A673 (cell line): ENCODE data around the gene STIP1. TPM values are rescaled to one million over a fixed set of nuclear protein-coding genes. Genes with fewer than 3 reads are reported as not detected.
A peak's percentile ranks its signal among the peaks of the same experiment; 100 is the strongest.

ENCODE experiments used
- BruUV-seq: library from RNA; stranded (reverse); fragments of 400-500 nt; replicated peaks from 2 replicates; lab custom pipeline; 2021; lab: Mats Ljungman, UMichigan
- CTCF ChIA-PET: fragments of 300-600 bp; sonication (Branson Sonifier 250); formaldehyde crosslinking; loops from one replicate; lab custom pipeline; 2022; ENCODE audit warnings: antibody characterized with exemption; lab: Charles Lee
- POLR2A ChIA-PET: fragments of 300-600 bp; sonication (Branson Sonifier 250); formaldehyde crosslinking; loops from one replicate; lab custom pipeline; 2022; ENCODE audit warnings: antibody characterized with exemption; ENCODE audit not compliant: low non-redundant PET; lab: Charles Lee
- DNase-seq: peaks from one replicate; pipeline ENCODE4 v3.0.0-alpha.2; 2015; ENCODE audit warnings: low spot score
- H3K27ac ChIP-seq: fragments of 200-600 bp; sonication (generic); 2 replicates; pipeline ENCODE4 v1.5.1; 2016; ENCODE audit warnings: mixed run types, low read depth, mild to moderate bottlenecking, mixed read lengths, antibody characterized with exemption, low read length; ENCODE audit not compliant: poor library complexity, severe bottlenecking
- H3K27me3 ChIP-seq: fragments of 200-600 bp; sonication (generic); replicated peaks from 2 replicates; pipeline ENCODE4 v1.6.1; 2017; ENCODE audit warnings: mixed run types, low read depth, mild to moderate bottlenecking, mixed read lengths, antibody characterized with exemption, low read length; ENCODE audit not compliant: insufficient read depth, poor library complexity
- H3K36me3 ChIP-seq: fragments of 200-600 bp; sonication (generic); 2 replicates; pipeline ENCODE4 v1.6.1; 2016; ENCODE audit warnings: mixed run types, mild to moderate bottlenecking, mixed read lengths, antibody characterized with exemption, low read length; ENCODE audit not compliant: insufficient read depth, poor library complexity, severe bottlenecking
- H3K4me1 ChIP-seq: fragments of 200-600 bp; sonication (generic); 2 replicates; pipeline ENCODE4 v1.6.1; 2017; ENCODE audit warnings: mixed run types, mild to moderate bottlenecking, mixed read lengths, antibody characterized with exemption, low read length; ENCODE audit not compliant: insufficient read depth, poor library complexity, severe bottlenecking
- H3K4me3 ChIP-seq: fragments of 200-600 bp; sonication (generic); 2 replicates; pipeline ENCODE4 v1.5.1; 2016; ENCODE audit warnings: low read depth, mixed run types, mild to moderate bottlenecking, mixed read lengths, low read length; ENCODE audit not compliant: poor library complexity, severe bottlenecking
- H3K9me3 ChIP-seq: fragments of 200-600 bp; sonication (generic); 2 replicates; pipeline ENCODE4 v1.6.1; 2016; ENCODE audit warnings: mixed run types, low read depth, mild to moderate bottlenecking, mixed read lengths, antibody characterized with exemption, low read length; ENCODE audit not compliant: poor library complexity, severe bottlenecking
- EZH2 ChIP-seq: fragments of 200-600 bp; sonication (generic); IDR thresholded peaks from 2 replicates; pipeline ENCODE4 v1.6.1; 2017; ENCODE audit warnings: borderline replicate concordance, low read depth, mild to moderate bottlenecking, mixed read lengths, antibody characterized with exemption, low read length; ENCODE audit not compliant: poor library complexity, severe bottlenecking
- intact Hi-C: fragments of 100-400 bp; cut with micrococcal nuclease; formaldehyde crosslinking; loops from one replicate; pipeline ENCODE4 v1.10.0; 2022; ENCODE audit not compliant: unreplicated experiment
- total RNA-seq: library from RNA; stranded (reverse); gene quantifications from 2 replicates; pipeline ENCODE4 v1.2.3, GENCODE V29; 2021
- TF ChIP-seq, protein P1 (sequence below): fragments of 300-800, 200-600 bp; sonication (generic); conservative IDR thresholded peaks from 2 replicates; pipeline ENCODE4 v1.5.1; 2017; ENCODE audit warnings: low read depth, mild to moderate bottlenecking, antibody characterized with exemption, low read length, moderate library complexity, mixed read lengths

Gene STIP1
- total RNA-seq, 1 experiment from 2014 or later = 577 TPM

DNA sequence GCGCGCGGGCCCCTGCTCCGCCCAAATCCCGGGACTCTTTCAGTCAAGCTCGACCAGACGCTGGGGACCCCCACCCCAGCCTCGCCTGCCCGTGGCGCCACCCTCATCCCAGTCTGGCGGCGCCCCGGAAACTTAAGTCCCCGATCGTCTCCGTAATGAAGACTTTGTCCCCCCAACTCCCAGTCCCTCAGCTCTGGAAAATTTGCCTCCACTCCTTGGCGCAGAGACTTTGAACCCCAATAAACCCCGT lies 65.7 kb downstream of the STIP1 start:
- TF ChIP-seq, protein P1, sequence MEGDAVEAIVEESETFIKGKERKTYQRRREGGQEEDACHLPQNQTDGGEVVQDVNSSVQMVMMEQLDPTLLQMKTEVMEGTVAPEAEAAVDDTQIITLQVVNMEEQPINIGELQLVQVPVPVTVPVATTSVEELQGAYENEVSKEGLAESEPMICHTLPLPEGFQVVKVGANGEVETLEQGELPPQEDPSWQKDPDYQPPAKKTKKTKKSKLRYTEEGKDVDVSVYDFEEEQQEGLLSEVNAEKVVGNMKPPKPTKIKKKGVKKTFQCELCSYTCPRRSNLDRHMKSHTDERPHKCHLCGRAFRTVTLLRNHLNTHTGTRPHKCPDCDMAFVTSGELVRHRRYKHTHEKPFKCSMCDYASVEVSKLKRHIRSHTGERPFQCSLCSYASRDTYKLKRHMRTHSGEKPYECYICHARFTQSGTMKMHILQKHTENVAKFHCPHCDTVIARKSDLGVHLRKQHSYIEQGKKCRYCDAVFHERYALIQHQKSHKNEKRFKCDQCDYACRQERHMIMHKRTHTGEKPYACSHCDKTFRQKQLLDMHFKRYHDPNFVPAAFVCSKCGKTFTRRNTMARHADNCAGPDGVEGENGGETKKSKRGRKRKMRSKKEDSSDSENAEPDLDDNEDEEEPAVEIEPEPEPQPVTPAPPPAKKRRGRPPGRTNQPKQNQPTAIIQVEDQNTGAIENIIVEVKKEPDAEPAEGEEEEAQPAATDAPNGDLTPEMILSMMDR = no peak
- TF ChIP-seq EZH2 = no peak
- ChIA-PET POLR2A (no interaction called here), CTCF (interaction anchor here (0.6 to 1.7 kb wide), 9 partner anchors 10 to 70 kb away, joined by 3 to 11 read pairs (median 4); partner anchors contain the start of genes PRDX5 and TRMT112)
- Histone ChIP-seq H3K27ac (peak overlapping the region; percentile 68), H3K36me3 (peaks cover 25% of the 10 kb centered on the region), H3K4me3 (peak overlapping the region; percentile 79), H3K4me1 (peaks cover 27% of the 10 kb centered on the region), H3K27me3 (no peaks in the 10 kb centered on the region), H3K9me3 (no peaks in the 10 kb centered on the region)
- no TSS peak for BruUV-seq
- intact Hi-C loops = no loop called here
- no peak for DNase-seq

DNA sequence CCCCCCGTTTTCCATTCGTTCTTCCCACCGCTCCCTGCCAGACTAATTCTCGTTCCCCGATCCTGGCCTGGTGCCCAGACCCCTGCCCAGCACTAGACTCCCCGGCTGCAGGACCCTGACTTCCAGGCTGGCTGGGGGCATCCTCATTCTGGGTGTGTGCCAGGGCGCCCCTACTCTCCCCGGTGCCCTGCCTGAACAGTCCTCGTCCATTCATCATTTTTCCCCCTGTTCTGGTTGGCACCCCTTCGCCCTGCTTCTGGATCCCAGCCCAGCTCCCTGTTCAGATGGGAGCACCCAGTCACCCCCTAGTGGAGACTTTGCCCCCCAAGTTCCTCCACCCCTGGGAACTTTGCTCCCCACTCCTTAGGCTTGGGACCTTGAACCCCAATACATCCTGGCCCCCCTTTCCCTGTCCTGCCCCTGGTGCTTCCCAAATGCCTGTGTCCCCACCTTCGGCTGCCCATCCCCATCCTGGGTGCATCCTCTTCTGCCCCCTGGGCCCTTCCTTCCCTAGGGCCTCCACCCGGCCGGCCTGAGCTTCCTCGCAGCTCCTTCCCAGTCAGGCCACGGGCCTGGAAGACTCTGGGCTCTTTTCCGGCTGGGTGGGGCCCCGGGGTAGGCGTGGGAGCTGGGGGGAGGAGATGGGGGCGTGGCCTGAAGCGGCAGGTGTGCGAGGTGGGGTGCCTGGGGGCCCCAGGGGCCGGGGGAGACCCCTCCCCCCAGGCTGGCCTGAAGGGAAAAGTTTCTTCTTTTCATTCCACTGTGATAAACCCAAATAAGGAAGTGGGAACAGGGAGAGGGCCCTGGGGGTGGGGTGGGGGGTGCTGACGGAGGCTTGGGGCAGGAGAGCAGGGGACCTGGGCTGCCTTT lies 66.3 kb downstream of the STIP1 start:
- Histone ChIP-seq H3K4me1 (peaks cover 27% of the 10 kb centered on the region), H3K27ac (peak overlapping the region; percentile 68), H3K36me3 (peaks cover 27% of the 10 kb centered on the region), H3K27me3 (no peaks in the 10 kb centered on the region), H3K4me3 (peak overlapping the region; percentile 79), H3K9me3 (no peaks in the 10 kb centered on the region)
- peak; percentile 55 for DNase-seq
- ChIA-PET CTCF (interaction anchor here (0.6 to 1.7 kb wide), 14 partner anchors 9 to 79 kb away, joined by 3 to 11 read pairs (median 5); partner anchors contain the start of genes PRDX5 and TRMT112), POLR2A (no interaction called here)
- intact Hi-C loops = no loop called here
- TF ChIP-seq, protein P1 = peak; percentile 64
- no peak for TF ChIP-seq EZH2
- TSS peak; percentile 30 for BruUV-seq

DNA sequence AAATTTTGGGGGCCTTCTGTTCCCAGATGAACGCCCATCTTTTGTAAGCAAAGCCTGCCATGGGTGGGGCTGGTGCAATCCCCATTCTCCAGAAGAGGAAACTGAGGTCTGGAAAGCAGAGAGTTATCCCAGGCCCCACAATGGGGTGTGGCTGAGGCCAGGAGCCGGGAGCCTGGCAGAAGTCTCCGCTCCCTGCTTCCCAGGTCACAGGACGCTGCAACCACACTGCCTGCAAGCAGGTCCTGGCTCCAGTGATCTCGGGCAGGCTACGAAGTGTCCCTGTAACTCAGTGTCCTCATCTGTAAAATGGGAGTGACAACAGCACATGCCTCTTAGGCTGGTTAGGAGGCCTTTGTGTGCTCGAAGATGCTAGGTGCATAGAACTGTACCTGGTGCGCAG lies 67.1 kb downstream of the STIP1 start:
- Histone ChIP-seq H3K27me3 (no peaks in the 10 kb centered on the region), H3K9me3 (no peaks in the 10 kb centered on the region), H3K4me3 (peak overlapping the region; percentile 79), H3K27ac (no peak overlapping the region), H3K36me3 (peaks cover 28% of the 10 kb centered on the region), H3K4me1 (peaks cover 20% of the 10 kb centered on the region)
- TF ChIP-seq EZH2 = no peak
- DNase-seq = no peak
- ChIA-PET CTCF (interaction anchor here (1.7 kb wide), 1 partner anchor 49 kb away, joined by 11 read pairs; no protein-coding TSS in a partner anchor), POLR2A (no interaction called here)
- intact Hi-C loops = no loop called here
- BruUV-seq = no TSS peak
